GM12878 (cell line): Measurements from ENCODE around the gene OR2S2. TPM values are rescaled to one million over a fixed set of nuclear protein-coding genes. Genes with fewer than 3 reads are reported as not detected.

ENCODE experiments used
- ATAC-seq: fragments of 200-7000 bp; cut with Tn5 transposase; 3 replicates; pipeline ENCODE4 v1.9.1; 2020; ENCODE audit warnings: mild to moderate bottlenecking, moderate library complexity
- BruUV-seq: library from RNA; stranded (reverse); fragments of 400-500 nt; replicated peaks from 2 replicates; lab custom pipeline; 2021; lab: Mats Ljungman, UMichigan
- CTCF ChIA-PET: fragments of 300-600 bp; sonication (Branson Sonifier 250); formaldehyde crosslinking; extraction: SDS; loops from one replicate; lab custom pipeline; 2021; ENCODE audit warnings: inconsistent platforms; lab: Yijun Ruan, JAX
- POLR2A ChIA-PET: fragments of 350-600 bp; formaldehyde crosslinking; extraction: SDS; loops from one replicate; lab custom pipeline; 2021; ENCODE audit warnings: inconsistent platforms; lab: Charles Lee
- RAD21 ChIA-PET: fragments of 300-600 bp; sonication (Branson Sonifier 250); formaldehyde crosslinking; loops from one replicate; lab custom pipeline; 2023; ENCODE audit warnings: antibody characterized with exemption; ENCODE audit not compliant: unreplicated experiment; lab: Charles Lee
- SMC1A ChIA-PET: fragments of 300-600 bp; sonication (Branson Sonifier 250); formaldehyde crosslinking; loops from one replicate; lab custom pipeline; 2023; ENCODE audit not compliant: unreplicated experiment, uncharacterized antibody; lab: Charles Lee
- DNase-seq: peaks from one replicate; pipeline ENCODE4 v3.0.0-alpha.2; 2011; ENCODE audit warnings: low read depth, low spot score
- FAIRE-seq: peaks from 3 replicates; lab custom pipeline; 2011; peaks lifted over from hg19 to GRCh38; lab: Jason Lieb, UNC
- H2AFZ ChIP-seq: 2 replicates; pipeline ENCODE4 v1.6.0; 2011; ENCODE audit warnings: low read depth, low read length, control low read depth; ENCODE audit not compliant: control insufficient read depth
- H3K27ac ChIP-seq: 2 replicates; pipeline ENCODE4 v1.5.1; 2011; ENCODE audit warnings: control low read depth; ENCODE audit not compliant: control insufficient read depth, insufficient read depth
- H3K27me3 ChIP-seq, 2 experiments: replicated peaks in 1 of 2; 2 replicates each; pipeline versions ENCODE4 v1.6.0 to v1.6.1; 2011; ENCODE audit warnings: low read length in 1 of 2; ENCODE audit not compliant: control insufficient read depth in 2 of 2, insufficient read depth in 2 of 2
- H3K36me3 ChIP-seq, 2 experiments: 2 replicates each; pipeline ENCODE4 v1.5.1; 2011; ENCODE audit warnings: low read length in 1 of 2; ENCODE audit not compliant: control insufficient read depth in 2 of 2, insufficient read depth in 2 of 2
- H3K4me1 ChIP-seq: 2 replicates; pipeline ENCODE4 v1.6.1; 2011; ENCODE audit warnings: mild to moderate bottlenecking, low read length, moderate library complexity, mixed read lengths; ENCODE audit not compliant: control insufficient read depth, insufficient read depth
- H3K4me2 ChIP-seq: 2 replicates; pipeline ENCODE4 v1.6.0; 2011; ENCODE audit warnings: control low read depth; ENCODE audit not compliant: control insufficient read depth, insufficient read depth
- H3K4me3 ChIP-seq: fragments of 200-600 bp; sonication (generic); 2 replicates; pipeline ENCODE4 v1.5.1; 2016
- H3K79me2 ChIP-seq: 2 replicates; pipeline ENCODE4 v1.6.0; 2011; ENCODE audit warnings: low read length; ENCODE audit not compliant: control insufficient read depth, insufficient read depth
- H3K9ac ChIP-seq: 2 replicates; pipeline ENCODE4 v1.8.0; 2011; ENCODE audit warnings: low read length, control low read depth, mixed read lengths; ENCODE audit not compliant: control insufficient read depth, insufficient read depth
- H3K9me3 ChIP-seq: replicated peaks from 3 replicates; pipeline ENCODE4 v1.5.1; 2011; ENCODE audit warnings: mild to moderate bottlenecking, low read length; ENCODE audit not compliant: control insufficient read depth, insufficient read depth
- H4K20me1 ChIP-seq: 2 replicates; pipeline ENCODE4 v1.6.0; 2011; ENCODE audit not compliant: control insufficient read depth, insufficient read depth
- KDM1A ChIP-seq: fragments of 200-600 bp; sonication (generic); IDR thresholded peaks from 2 replicates; pipeline ENCODE4 v1.6.1; 2016; ENCODE audit warnings: borderline replicate concordance
- NFYA ChIP-seq: IDR thresholded peaks from 2 replicates; pipeline ENCODE4 v1.6.1; 2011; ENCODE audit warnings: low read depth, mild to moderate bottlenecking, low read length, improper control_type of control experiment, borderline replicate concordance
- NFYB ChIP-seq: IDR thresholded peaks from 2 replicates; pipeline ENCODE4 v1.6.1; 2011; ENCODE audit warnings: low read depth, mild to moderate bottlenecking, low read length, improper control_type of control experiment, moderate library complexity; ENCODE audit not compliant: insufficient read depth
- RELB ChIP-seq: fragments of 450-650 bp; IDR thresholded peaks from 2 replicates; pipeline ENCODE4 v1.6.1; 2017; ENCODE audit warnings: low read depth, mild to moderate bottlenecking, moderate library complexity
- SPI1 ChIP-seq: IDR thresholded peaks from 2 replicates; pipeline ENCODE4 v1.6.1; 2011; ENCODE audit warnings: low read depth, mild to moderate bottlenecking, low read length, moderate library complexity, borderline replicate concordance; ENCODE audit not compliant: insufficient read depth
- ZNF592 ChIP-seq: fragments of 450-650 bp; IDR thresholded peaks from 2 replicates; pipeline ENCODE4 v1.6.1; 2017; ENCODE audit warnings: mild to moderate bottlenecking, moderate library complexity
- WGBS: methylation state at CpG from one replicate; pipeline ENCODE4 v1.1.6; 2016; ENCODE audit warnings: low lambda C conversion rate; ENCODE audit not compliant: insufficient replicate concordance, insufficient coverage; ENCODE audit errors: missing lambda C conversion rate; 5-methylcytosine and 5-hydroxymethylcytosine counted together
- in situ Hi-C: fragments of 300-500 bp; cut with MboI; formaldehyde crosslinking; loops from 9 replicates; pipeline ENCODE4 v1.14.3; 2018; ENCODE audit warnings: mixed read lengths
- intact Hi-C: fragments of 100-400 bp; cut with micrococcal nuclease; formaldehyde crosslinking; loops from one replicate; pipeline ENCODE4 v1.14.2; 2022; ENCODE audit not compliant: unreplicated experiment
- polyA plus RNA-seq, 11 experiments: library from polyadenylated mRNA; depleted of rRNA in 4 of 11; unstranded in 6 of 11; stranded (reverse) in 5 of 11; fragments of >200 nt; fragmentation: Nextera tagmentation in 4 of 11; fragmentation: Illumina TruSeq in 1 of 11; extraction: Ambion mirVana in 4 of 11; extraction: Trizol in 1 of 11; gene quantifications; 1 replicate in 1 of 11; 2 replicates in 10 of 11; pipeline versions ENCODE4 v1.2.1 to v1.2.3, GENCODE V29; 2011 to 2016; ENCODE audit warnings: inconsistent platforms in 2 of 11, missing spikeins in 2 of 11, low read depth in 1 of 11
- total RNA-seq, 4 experiments: library from RNA; depleted of rRNA in 3 of 4; stranded (reverse); fragments of >200 nt in 3 of 4; fragmentation: Illumina TruSeq in 1 of 4; extraction: Trizol in 1 of 4; gene quantifications; 2 replicates each; pipeline versions ENCODE4 v1.2.1 to v1.2.3, GENCODE V29; 2013 to 2021

Gene OR2S2
- total and polyA plus RNA-seq, 10 of the 15 experiments (the other 5 are each of a cell fraction or from before 2014, with no cell fraction given), result not detected

GRCh38 chr9:35909687-35910612, 48.0 kb downstream of the OR2S2 start:
- CTCF ChIA-PET, result interaction anchor here (0.6 kb wide), 2 partner anchors 13 to 192 kb away, joined by 3 read pairs; no protein-coding TSS in a partner anchor
- H3K9me3 ChIP-seq, result peaks cover 2% of the 10 kb centered on the region; the same call in 2 of the 3 replicates
- RAD21 ChIA-PET, result interaction anchor here (1.2 kb wide), 1 partner anchor 120 kb away, joined by 3 read pairs; no protein-coding TSS in a partner anchor
- in situ Hi-C loops, result no loop called here
- no peak overlapping the region for H3K4me3 ChIP-seq
- no peaks in the 10 kb centered on the region for H3K79me2 ChIP-seq
- no peak overlapping the region for H2AFZ ChIP-seq
- WGBS, result 65% methylated on average over 33 of the region's 34 CpGs
- H3K9ac ChIP-seq, result no peak overlapping the region
- SMC1A ChIA-PET, result no interaction called here
- H4K20me1 ChIP-seq, result no peaks in the 10 kb centered on the region
- TF ChIP-seq SPI1, result no peak
- no peak for TF ChIP-seq ZNF592
- TF ChIP-seq NFYB, result no peak
- no peak for TF ChIP-seq KDM1A
- no peak for TF ChIP-seq NFYA
- no peak for TF ChIP-seq RELB
- DNase-seq (no peak), FAIRE-seq (no peak), ATAC-seq (no peak)
- no peaks in the 10 kb centered on the region for H3K36me3 ChIP-seq
- no TSS peak for BruUV-seq
- intact Hi-C loops, result no loop called here
- no peak overlapping the region for H3K4me2 ChIP-seq
- H3K4me1 ChIP-seq, result no peaks in the 10 kb centered on the region
- no peak overlapping the region for H3K27ac ChIP-seq
- H3K27me3 ChIP-seq, result peaks cover 0 to 1% of the 10 kb centered on the region in 2 experiments; a peak in 3 of 4 replicates
- POLR2A ChIA-PET, result no interaction called here
